Esophagus squamous epithelium (tissue), 5 donors: ENCODE measurements around the gene SECTM1. TPM values are rescaled to one million over a fixed set of nuclear protein-coding genes. Genes with fewer than 3 reads are reported as not detected.

Source experiments
- DNase-seq: peaks from one replicate; lab custom pipeline; 2025; lab: John Stamatoyannopoulos, UW
- H3K27ac ChIP-seq, 4 donors: fragments of 200-600 bp; sonication (generic); one replicate each; pipeline ENCODE4 v1.5.1; 2016 to 2019; ENCODE audit warnings: mild to moderate bottlenecking in 1 of 4
- H3K27me3 ChIP-seq, 4 donors: fragments of 200-600 bp; sonication (generic); 1 replicate in 3 of 4; 2 replicates in 1 of 4; pipeline versions ENCODE4 v1.5.1 to v1.6.0; 2017 to 2021; ENCODE audit warnings: antibody characterized with exemption in 1 of 4
- H3K36me3 ChIP-seq, 3 donors: fragments of 200-600 bp; sonication (generic); one replicate each; pipeline ENCODE4 v1.5.1; 2016 to 2019
- H3K4me1 ChIP-seq, 3 donors: fragments of 200-600 bp; sonication (generic); one replicate each; pipeline ENCODE4 v1.5.1; 2017 to 2019
- H3K4me3 ChIP-seq, 4 donors: fragments of 200-600 bp; sonication (generic); 1 replicate in 3 of 4; 2 replicates in 1 of 4; pipeline ENCODE4 v1.5.1; 2016 to 2019; ENCODE audit warnings: mild to moderate bottlenecking in 2 of 4, moderate library complexity in 1 of 4
- H3K9me3 ChIP-seq, 3 donors: fragments of 200-600 bp; sonication (generic); one replicate each; pipeline ENCODE4 v1.5.1; 2016 to 2019
- POLR2A ChIP-seq, 4 donors: fragments of 450-650 bp; IDR thresholded peaks; one replicate each; pipeline ENCODE4 v1.6.1; 2017; ENCODE audit warnings: antibody characterized with exemption in 4 of 4, mild to moderate bottlenecking in 4 of 4, moderate library complexity in 3 of 4
- WGBS, 2 donors: methylation state at CpG; one replicate each; pipeline ENCODE4 v1.1.5; 2018; 5-methylcytosine and 5-hydroxymethylcytosine counted together
- intact Hi-C: fragments of 100-400 bp; cut with DNase I; formaldehyde crosslinking; loops from one replicate; pipeline ENCODE4 v1.15.0; 2022
- total RNA-seq, 4 donors: library from RNA; depleted of rRNA; stranded (reverse); fragments of >200 nt; gene quantifications; one replicate each; pipeline ENCODE4 v1.1.0, GENCODE V29; 2016
- TF ChIP-seq, protein P1 (sequence below), 6 experiments: fragments of 450-650 bp in 4 of 6; fragments of 200-600 bp in 2 of 6; sonication (generic) in 2 of 6; IDR thresholded peaks; one replicate each; pipeline ENCODE4 v1.5.1; 2016 to 2019; ENCODE audit warnings: antibody characterized with exemption in 6 of 6, mild to moderate bottlenecking in 4 of 6, moderate library complexity in 4 of 6
- donor health status: DM: yes; HTN: yes; CAD: no.

Gene SECTM1
- total RNA-seq, 4 donors from 2014 or later = 4.3 to 19.5 (median 6.5) TPM

DNA sequence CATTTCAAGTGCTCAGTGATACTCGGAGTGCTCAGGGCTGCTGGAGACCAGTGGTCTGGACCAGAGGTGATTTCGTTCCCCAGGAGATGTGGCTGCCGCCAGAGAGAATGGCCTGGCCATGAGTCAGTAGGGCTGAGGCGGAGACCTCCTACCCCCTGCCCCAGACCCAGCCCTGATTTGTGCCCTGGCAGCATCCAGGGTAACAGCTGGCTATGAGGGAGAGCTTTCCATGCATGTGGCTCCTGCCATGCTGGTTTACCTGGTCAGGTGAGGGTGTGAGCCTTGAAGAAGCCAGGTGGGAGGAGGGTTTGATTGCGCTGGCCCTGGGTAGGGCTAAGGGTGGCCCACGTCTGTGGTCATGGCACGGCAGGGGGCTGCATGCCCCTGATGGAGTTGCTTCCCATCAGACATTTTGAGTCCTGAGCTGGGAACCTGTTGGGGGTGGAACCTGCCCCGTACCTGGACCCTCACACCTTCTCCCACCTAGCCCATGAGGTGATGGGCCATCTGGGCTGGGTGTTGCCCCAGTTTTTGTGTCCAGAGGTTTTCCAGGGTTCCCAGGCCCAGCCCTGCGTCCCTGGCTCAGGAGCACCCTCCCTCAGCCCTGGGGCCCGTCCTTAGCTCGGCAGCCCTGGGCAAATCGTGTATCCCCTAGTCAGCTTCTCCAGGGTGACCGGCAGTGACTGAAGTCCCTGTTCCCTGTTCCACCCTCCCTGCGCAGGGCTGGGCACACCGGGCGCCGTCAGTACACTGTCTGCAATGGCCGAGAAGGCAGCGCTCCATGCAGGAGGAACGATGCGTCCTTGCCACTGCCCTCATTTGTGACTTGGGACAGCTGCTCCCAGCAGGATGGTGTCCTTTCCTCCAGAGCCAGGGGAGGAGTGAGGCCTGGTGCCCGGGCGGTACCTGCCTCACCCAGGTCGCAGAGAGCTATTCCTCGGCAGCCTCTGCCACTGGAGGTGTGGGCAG is 51.0 kb downstream of the SECTM1 start:
- DNase-seq = no peak
- H3K4me1 ChIP-seq = peaks cover 25 to 60% (median 28%) of the 10 kb centered on the region in 3 donors
- no peak overlapping the region for H3K4me3 ChIP-seq
- no peaks in the 10 kb centered on the region for H3K36me3 ChIP-seq
- TF ChIP-seq, protein P1, sequence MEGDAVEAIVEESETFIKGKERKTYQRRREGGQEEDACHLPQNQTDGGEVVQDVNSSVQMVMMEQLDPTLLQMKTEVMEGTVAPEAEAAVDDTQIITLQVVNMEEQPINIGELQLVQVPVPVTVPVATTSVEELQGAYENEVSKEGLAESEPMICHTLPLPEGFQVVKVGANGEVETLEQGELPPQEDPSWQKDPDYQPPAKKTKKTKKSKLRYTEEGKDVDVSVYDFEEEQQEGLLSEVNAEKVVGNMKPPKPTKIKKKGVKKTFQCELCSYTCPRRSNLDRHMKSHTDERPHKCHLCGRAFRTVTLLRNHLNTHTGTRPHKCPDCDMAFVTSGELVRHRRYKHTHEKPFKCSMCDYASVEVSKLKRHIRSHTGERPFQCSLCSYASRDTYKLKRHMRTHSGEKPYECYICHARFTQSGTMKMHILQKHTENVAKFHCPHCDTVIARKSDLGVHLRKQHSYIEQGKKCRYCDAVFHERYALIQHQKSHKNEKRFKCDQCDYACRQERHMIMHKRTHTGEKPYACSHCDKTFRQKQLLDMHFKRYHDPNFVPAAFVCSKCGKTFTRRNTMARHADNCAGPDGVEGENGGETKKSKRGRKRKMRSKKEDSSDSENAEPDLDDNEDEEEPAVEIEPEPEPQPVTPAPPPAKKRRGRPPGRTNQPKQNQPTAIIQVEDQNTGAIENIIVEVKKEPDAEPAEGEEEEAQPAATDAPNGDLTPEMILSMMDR (IDR thresholded peaks at IDR 0.05) = no peak
- TF ChIP-seq POLR2A (IDR thresholded peaks at IDR 0.05) = no peak
- no peaks in the 10 kb centered on the region for H3K27me3 ChIP-seq
- intact Hi-C loops = no loop called here
- 39 to 42% methylated on average over 4 to 5 of the region's 25 CpGs for WGBS, 2 donors
- no peaks in the 10 kb centered on the region for H3K9me3 ChIP-seq
- H3K27ac ChIP-seq = peak overlapping the region; percentile 68 to 72 (median 70)

DNA sequence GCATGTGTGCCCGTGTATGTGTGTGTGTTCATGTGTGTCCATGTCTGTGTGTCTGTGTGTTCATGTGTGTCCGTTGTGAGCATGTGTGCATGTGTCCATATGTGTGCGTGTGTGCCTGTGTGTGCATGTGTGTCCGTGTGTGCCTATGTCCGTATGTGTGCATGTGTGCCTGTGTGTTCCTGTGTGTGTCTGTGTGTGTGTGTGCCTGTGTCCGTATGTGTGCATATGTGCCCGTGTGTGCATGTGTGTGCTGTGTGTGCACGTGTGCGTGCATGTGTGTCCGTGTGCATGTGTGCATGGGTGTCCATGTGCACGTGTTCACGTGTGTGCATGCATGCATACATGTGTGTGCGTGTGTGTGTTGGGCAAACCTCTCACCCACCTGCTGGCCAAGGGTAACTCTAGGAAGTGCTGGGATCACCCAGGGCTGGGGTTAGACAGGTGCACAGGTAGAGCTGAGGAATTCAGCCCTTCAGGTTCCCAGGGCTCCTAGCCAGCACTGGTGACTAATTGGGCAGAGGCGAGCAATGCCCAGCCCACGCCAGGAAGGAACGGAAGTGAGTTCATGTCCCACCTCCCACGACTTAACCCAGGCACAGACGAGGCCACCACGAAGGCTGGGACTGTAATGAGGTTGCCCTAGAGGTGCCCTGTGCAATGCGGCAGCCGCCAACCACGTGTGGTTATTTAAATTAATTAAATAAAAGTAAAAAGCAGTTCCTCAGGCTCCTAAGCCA is 51.9 kb downstream of the SECTM1 start:
- 43 to 69% methylated on average over 12 to 19 of the region's 22 CpGs for WGBS, 2 donors
- TF ChIP-seq, protein P1 (IDR thresholded peaks at IDR 0.05) = peak in 1 of 6 experiments; percentile 16
- TF ChIP-seq POLR2A (IDR thresholded peaks at IDR 0.05) = no peak
- H3K4me1 ChIP-seq = peaks cover 24 to 52% (median 27%) of the 10 kb centered on the region in 3 donors
- no peak for DNase-seq
- H3K27ac ChIP-seq = peak overlapping the region; percentile 68 to 72 (median 70)
- H3K9me3 ChIP-seq = no peaks in the 10 kb centered on the region
- H3K27me3 ChIP-seq = no peaks in the 10 kb centered on the region
- intact Hi-C loops = no loop called here
- H3K4me3 ChIP-seq = no peak overlapping the region
- no peaks in the 10 kb centered on the region for H3K36me3 ChIP-seq

DNA sequence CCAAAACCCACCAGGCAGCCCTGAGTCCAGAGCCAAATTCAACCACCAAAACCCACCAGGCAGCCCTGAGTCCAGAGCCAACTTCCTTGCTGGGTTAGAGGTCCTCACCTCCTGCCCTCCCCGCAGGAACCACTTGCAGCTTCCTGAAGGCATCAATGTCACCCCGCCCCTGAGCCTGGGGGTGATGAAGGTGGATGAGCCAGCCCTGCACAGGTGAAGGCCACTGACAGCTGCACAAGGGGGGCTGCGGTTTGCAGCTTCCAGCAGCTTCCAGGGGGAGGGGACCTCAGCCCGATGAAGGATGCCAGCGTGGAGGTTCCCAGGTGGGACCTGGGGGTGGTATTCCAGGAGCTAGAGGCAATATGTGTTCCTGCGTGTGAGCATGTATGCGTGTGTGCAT is 52.5 kb downstream of the SECTM1 start:
- WGBS, 2 donors = 57 to 89% methylated on average over 2 to 6 of the region's 7 CpGs
- TF ChIP-seq, protein P1 (IDR thresholded peaks at IDR 0.05) = no peak
- no peak for TF ChIP-seq POLR2A (IDR thresholded peaks at IDR 0.05)
- H3K9me3 ChIP-seq = no peaks in the 10 kb centered on the region

DNA sequence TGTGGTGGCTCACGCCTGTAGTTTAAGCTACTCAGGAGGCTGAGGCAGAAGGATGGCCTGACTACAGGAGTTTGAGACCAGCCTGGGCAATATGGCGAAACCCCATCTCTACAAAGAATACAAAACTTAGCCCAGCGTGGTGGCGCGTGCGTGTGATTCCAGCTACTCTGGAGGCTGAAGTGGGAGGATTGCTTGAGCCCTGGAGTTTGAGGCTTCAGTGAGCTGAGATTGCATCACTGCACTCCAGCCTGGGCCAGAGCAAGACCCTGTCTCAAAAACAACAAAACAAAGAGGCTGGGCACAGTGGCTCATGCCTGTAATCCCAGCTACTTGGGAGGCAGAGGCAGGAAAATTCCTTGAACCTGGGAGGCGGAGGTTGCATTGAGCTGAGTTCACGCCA is 53.0 kb downstream of the SECTM1 start:
- intact Hi-C loops = no loop called here
- WGBS, 2 donors = 93% methylated on average over 6 to 7 of the region's 8 CpGs
- no peak for TF ChIP-seq POLR2A (IDR thresholded peaks at IDR 0.05)
- TF ChIP-seq, protein P1 (IDR thresholded peaks at IDR 0.05) = no peak
- Histone ChIP-seq H3K9me3 (no peaks in the 10 kb centered on the region), H3K27me3 (no peaks in the 10 kb centered on the region), H3K36me3 (no peaks in the 10 kb centered on the region), H3K4me3 (no peak overlapping the region), H3K27ac (no peak overlapping the region), H3K4me1 (peaks cover 20 to 46% (median 27%) of the 10 kb centered on the region in 3 donors)
- no peak for DNase-seq

More for the DNA sequence above, 52.5 kb downstream of the SECTM1 start:
- H3K36me3 ChIP-seq = no peaks in the 10 kb centered on the region
- no peak for DNase-seq
- intact Hi-C loops = no loop called here
- no peak overlapping the region for H3K27ac ChIP-seq
- no peaks in the 10 kb centered on the region for H3K27me3 ChIP-seq
- no peak overlapping the region for H3K4me3 ChIP-seq
- peaks cover 24 to 51% (median 27%) of the 10 kb centered on the region in 3 donors for H3K4me1 ChIP-seq
